HG03378 (cell line): ENCODE data around the gene KBTBD3.
"Not testable (repeated sequence)": the region's sequence is repeated elsewhere in the genome, so short reads cannot be mapped to it uniquely, and the experiment has no call there.

Source experiments
- ATAC-seq: cut with Tn5 transposase; IDR thresholded peaks from one replicate; pipeline ENCODE4 v1.9.1; 2021; ENCODE audit warnings: mild to moderate bottlenecking, moderate library complexity; ENCODE audit not compliant: unreplicated experiment

The KBTBD3 gene

GRCh38 chr11:106012744-106013143 is 64.4 kb downstream of the KBTBD3 start:
- ATAC-seq: no peak

- ATAC-seq: no peak
Observed at GRCh38 chr11:106011481-106011880, 65.7 kb downstream of the KBTBD3 start.

- not testable (repeated sequence) for ATAC-seq
Observed at GRCh38 chr11:106003094-106003493, 74.1 kb downstream of the KBTBD3 start.

GRCh38 chr11:106001304-106002012 is 75.7 kb downstream of the KBTBD3 start:
- ATAC-seq: no peak
